NCI-H146 treated with DMSO at 0.1 percent for 48 hours (cell line): ENCODE results near the gene MARK2.
"Not testable (repeated sequence)": the region's sequence is repeated elsewhere in the genome, so short reads cannot be mapped to it uniquely, and the experiment has no call there.

Source experiments
- DNase-seq: peaks from one replicate; lab custom pipeline; 2025; ENCODE audit not compliant: unreplicated experiment; lab: John Stamatoyannopoulos, UW

MARK2 gene

GRCh38 chr11:63853476-63853875 is 14.6 kb downstream of the MARK2 start:
- DNase-seq, result no peak

GRCh38 chr11:63854696-63855095 is 15.8 kb downstream of the MARK2 start:
- no peak for DNase-seq

- no peak for DNase-seq
Measured at GRCh38 chr11:63855975-63856374, 17.1 kb downstream of the MARK2 start.

GRCh38 chr11:63858628-63859550 is 20.0 kb downstream of the MARK2 start:
- no peak for DNase-seq

GRCh38 chr11:63862923-63863322 is 24.0 kb downstream of the MARK2 start:
- DNase-seq, result peak; percentile 56

GRCh38 chr11:63863620-63864019 is 24.7 kb downstream of the MARK2 start:
- not testable (repeated sequence) for DNase-seq

- DNase-seq, result no peak
Measured at GRCh38 chr11:63866211-63866610, 27.3 kb downstream of the MARK2 start.

GRCh38 chr11:63867511-63867910 is 28.6 kb downstream of the MARK2 start:
- no peak for DNase-seq

- DNase-seq, result no peak
Measured at GRCh38 chr11:63868399-63869064, 29.6 kb downstream of the MARK2 start.

GRCh38 chr11:63869171-63869591 is 30.3 kb downstream of the MARK2 start:
- no peak for DNase-seq

GRCh38 chr11:63869683-63870082 is 30.8 kb downstream of the MARK2 start:
- DNase-seq, result no peak

- no peak for DNase-seq
Measured at GRCh38 chr11:63870351-63871140, 31.6 kb downstream of the MARK2 start.

- DNase-seq, result peak; percentile 2
Measured at GRCh38 chr11:63871962-63872799, 33.3 kb downstream of the MARK2 start.

GRCh38 chr11:63872800-63873197 is 33.9 kb downstream of the MARK2 start:
- no peak for DNase-seq

GRCh38 chr11:63873311-63873710 is 34.4 kb downstream of the MARK2 start:
- no peak for DNase-seq

GRCh38 chr11:63874511-63874910 is 35.6 kb downstream of the MARK2 start:
- DNase-seq, result no peak

- no peak for DNase-seq
Measured at GRCh38 chr11:63875506-63876065, 36.7 kb downstream of the MARK2 start.

GRCh38 chr11:63876616-63877015 is 37.7 kb downstream of the MARK2 start:
- DNase-seq, result no peak

GRCh38 chr11:63877658-63878241 is 38.8 kb downstream of the MARK2 start:
- no peak for DNase-seq
